GM18508 (cell line): Measurements from ENCODE around the gene NDUFA9.

Experiments used
- ATAC-seq: cut with Tn5 transposase; IDR thresholded peaks from one replicate; pipeline ENCODE4 v1.9.1; 2021; ENCODE audit warnings: moderate number of reproducible peaks; ENCODE audit not compliant: insufficient read depth, unreplicated experiment

NDUFA9 gene

GRCh38 chr12:4648501-4649357 is at the start of gene NDUFA9, which contains the start of gene AKAP3:
Gene NDUFA9 (plus strand): TSS chr12:4649114. CDS start chr12:4649127, 13 bp downstream.
Gene AKAP3 (minus strand): TSS chr12:4649051. CDS start chr12:4638196, 10,855 bp downstream.
- no peak for ATAC-seq

DNA sequence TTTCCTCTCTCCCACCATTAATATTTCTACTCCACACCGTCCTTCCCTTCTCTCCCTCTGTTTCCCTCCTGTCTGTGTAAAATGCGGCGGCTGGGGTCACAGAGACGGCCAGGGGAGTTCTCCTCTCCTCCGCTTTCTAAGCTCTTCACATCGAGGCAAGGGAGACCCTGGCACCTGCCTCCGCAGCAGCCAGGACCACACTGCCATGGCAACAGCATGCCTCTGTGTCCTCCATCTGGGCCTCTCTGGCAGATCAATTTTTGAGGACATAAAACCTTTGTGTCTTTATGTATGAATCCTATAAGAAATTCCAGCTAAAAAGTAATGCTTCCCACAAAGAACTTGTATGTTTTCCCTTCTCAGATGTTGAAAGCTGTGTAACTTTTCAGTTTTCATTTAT is 45.5 kb upstream of the NDUFA9 start:
- no peak for ATAC-seq

GRCh38 chr12:4603946-4604345 is 45.0 kb upstream of the NDUFA9 start:
- no peak for ATAC-seq

- peak; percentile 61 for ATAC-seq
Measured at GRCh38 chr12:4604684-4605193, 44.2 kb upstream of the NDUFA9 start.

DNA sequence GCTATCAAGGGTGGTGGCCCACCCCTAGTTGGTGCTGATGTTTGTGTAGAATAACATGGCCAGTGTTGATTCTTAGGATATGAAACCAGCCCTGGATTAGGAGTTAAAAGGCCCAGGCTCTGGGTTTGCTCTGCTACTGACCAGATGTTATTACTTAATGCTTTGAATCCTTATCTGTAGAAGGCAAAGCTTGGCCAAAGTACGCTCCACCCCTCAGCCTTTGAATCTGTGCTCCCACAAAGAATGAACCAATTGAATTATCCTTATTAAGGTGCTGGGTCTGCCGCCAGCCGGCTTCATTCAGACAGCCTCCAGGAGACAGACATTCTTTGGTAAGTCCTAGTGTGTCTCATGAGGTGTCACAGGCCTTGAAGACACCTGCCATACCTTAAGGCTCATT is 41.9 kb upstream of the NDUFA9 start:
- ATAC-seq: no peak

DNA sequence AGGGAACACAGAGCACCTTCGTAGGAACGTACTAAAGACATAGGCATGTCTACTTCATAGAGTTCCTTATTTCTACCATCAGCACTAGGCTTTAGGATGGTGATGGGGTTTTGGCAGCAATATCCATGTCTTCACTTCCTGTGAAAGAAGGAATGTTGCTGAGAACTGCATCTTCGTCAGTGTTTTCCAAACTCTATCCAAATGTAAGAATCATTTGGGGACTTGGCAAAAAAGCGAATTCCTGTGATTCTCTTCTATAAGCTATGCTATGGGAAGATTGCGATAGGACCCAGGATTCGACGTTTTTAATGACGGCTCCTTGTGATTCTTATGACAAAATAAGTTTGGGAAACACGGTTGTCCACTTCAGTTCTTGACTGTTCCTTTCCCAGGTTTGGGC is 39.8 kb upstream of the NDUFA9 start:
- no peak for ATAC-seq

- no peak for ATAC-seq
Measured at GRCh38 chr12:4610481-4610880, 38.4 kb upstream of the NDUFA9 start.

GRCh38 chr12:4615667-4616066 is 33.2 kb upstream of the NDUFA9 start:
- no peak for ATAC-seq

DNA sequence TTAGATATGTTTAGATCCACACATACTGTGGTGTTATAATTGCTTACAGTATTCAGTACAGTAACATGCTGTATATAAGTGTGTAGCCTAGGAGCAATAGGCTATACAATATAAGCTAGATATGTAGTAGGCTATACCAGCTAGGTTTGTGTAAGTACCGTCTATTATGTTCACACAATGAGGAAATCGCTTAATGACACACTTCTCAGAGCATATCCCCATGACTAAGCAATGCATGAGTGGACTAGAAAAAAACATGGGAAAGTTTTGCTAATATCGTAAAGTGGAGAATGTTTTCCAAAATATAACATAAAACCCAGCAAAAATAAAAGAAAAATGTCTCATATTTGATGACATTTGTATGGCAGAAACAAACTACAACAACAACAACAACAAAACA is 27.4 kb upstream of the NDUFA9 start:
- ATAC-seq: no peak

DNA sequence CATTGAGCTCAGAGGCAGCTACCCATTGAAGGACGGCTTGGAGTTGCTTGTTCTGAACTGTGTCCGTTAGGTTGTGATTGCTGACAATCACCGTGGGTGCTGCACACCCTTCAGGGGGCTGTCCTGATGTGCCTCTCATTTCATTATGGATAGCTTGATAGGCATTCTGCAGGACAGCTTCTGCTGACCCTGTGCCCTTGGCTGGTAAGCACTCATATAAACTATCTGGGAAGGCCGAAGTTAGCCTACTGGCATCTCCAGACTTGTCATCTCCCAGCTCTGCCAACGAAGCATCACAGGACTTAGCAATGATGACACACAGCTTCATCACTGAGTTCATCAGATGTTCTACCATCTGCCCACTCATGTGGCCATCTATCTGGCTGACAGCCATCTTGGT is 22.4 kb upstream of the NDUFA9 start:
- no peak for ATAC-seq

GRCh38 chr12:4628406-4628805 is 20.5 kb upstream of the NDUFA9 start:
- ATAC-seq: no peak

GRCh38 chr12:4630262-4630661 is 18.7 kb upstream of the NDUFA9 start:
- no peak for ATAC-seq

- ATAC-seq: no peak
Measured at GRCh38 chr12:4643747-4644146, 5.2 kb upstream of the NDUFA9 start.

- no peak for ATAC-seq
Measured at GRCh38 chr12:4645023-4645422, 3.9 kb upstream of the NDUFA9 start.

DNA sequence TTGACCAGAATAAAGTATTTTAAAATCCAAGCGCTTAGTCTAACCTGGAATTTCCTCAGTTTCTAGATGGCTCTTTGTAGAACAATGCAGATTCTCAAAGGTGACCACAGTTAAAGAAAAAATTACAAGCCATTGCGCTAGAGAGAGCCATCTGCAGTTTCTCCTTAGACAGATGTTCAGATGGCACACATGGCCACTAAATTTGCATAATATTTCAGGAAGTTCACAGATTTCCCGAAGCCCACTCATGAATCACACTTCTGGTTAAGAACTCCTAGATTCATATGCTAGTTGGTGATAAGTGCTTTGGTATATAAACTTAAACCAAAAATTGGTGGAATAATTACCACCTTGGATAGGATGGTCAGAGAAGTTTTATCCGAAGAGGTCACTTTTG is 812 bp upstream of the NDUFA9 start:
- ATAC-seq: no peak

GRCh38 chr12:4649358-4649661 is 396 bp downstream of the NDUFA9 start:
- no peak for ATAC-seq

- ATAC-seq: no peak
Measured at GRCh38 chr12:4653257-4653656, 4.3 kb downstream of the NDUFA9 start.

DNA sequence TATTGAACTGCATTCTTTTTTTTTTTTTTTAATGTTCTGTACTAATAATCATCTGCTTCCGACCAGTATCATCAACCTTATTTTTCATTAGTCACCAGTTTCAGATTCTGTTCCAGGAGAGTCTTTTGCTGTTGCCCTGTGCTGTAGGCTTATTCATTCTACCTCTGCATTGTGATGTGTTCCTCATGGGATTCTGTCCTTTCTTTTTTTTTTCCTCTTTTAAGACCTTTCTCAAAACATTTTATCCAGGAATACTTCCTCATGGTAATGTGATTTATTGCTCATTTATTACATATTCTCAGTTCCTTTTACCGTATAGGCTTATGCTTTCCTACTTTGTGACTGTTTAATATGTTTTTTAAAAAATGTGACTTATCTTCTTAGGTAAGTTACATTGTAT is 4.8 kb downstream of the NDUFA9 start:
- ATAC-seq: no peak

- no peak for ATAC-seq
Measured at GRCh38 chr12:4663971-4664505, 15.1 kb downstream of the NDUFA9 start.

- ATAC-seq: no peak
Measured at GRCh38 chr12:4665236-4665635, 16.3 kb downstream of the NDUFA9 start.

- no peak for ATAC-seq
Measured at GRCh38 chr12:4679711-4680110, 30.8 kb downstream of the NDUFA9 start.

DNA sequence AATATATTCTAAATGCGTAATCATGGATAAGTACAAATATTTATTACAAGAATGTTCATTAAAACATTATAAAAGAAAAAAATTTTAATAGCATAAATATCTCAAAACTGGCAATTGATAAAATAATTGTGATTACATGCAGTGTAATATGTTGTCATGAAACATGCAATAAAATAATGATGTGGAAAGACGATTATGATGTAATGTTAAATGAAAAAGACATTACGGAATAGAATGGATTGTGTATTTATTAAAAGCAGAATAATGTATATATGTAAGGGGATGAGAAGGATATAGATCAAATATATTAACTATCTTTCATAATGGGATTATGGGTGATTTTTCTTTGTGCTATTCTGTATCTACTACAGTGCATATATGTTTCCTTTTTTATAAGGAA is 32.8 kb downstream of the NDUFA9 start:
- ATAC-seq: no peak
